KMS-11 (cell line): ENCODE results near the gene DOP1A.

ENCODE experiments used
- H2AFZ ChIP-seq: fragments of 200-600 bp; sonication (generic); 2 replicates; pipeline ENCODE4 v1.6.1; 2016; ENCODE audit warnings: antibody characterized with exemption, mixed run types, low read depth
- H3K27ac ChIP-seq: fragments of 200-600 bp; sonication (generic); 2 replicates; pipeline ENCODE4 v1.6.1; 2016; ENCODE audit warnings: mild to moderate bottlenecking, mixed run types
- H3K27me3 ChIP-seq: fragments of 200-600 bp; sonication (generic); 2 replicates; pipeline ENCODE4 v1.6.1; 2017; ENCODE audit warnings: mild to moderate bottlenecking, low read depth, mixed run types, moderate library complexity; ENCODE audit not compliant: insufficient read depth
- H3K36me3 ChIP-seq: fragments of 200-600 bp; sonication (generic); 2 replicates; pipeline ENCODE4 v1.6.1; 2017; ENCODE audit warnings: mild to moderate bottlenecking, mixed run types; ENCODE audit not compliant: insufficient read depth
- H3K4me1 ChIP-seq: fragments of 200-600 bp; sonication (generic); 2 replicates; pipeline ENCODE4 v1.6.1; 2016; ENCODE audit warnings: mild to moderate bottlenecking, low read depth, mixed run types; ENCODE audit not compliant: poor library complexity, severe bottlenecking
- H3K4me2 ChIP-seq: fragments of 200-600 bp; sonication (generic); 2 replicates; pipeline ENCODE4 v1.7.0; 2016; ENCODE audit warnings: mild to moderate bottlenecking, mixed run types
- H3K4me3 ChIP-seq: fragments of 200-600 bp; sonication (generic); IDR thresholded peaks from 2 replicates; pipeline ENCODE4 v1.6.1; 2017; ENCODE audit warnings: low read depth, low read length, mixed read lengths; ENCODE audit not compliant: insufficient read depth
- H3K79me2 ChIP-seq: fragments of 200-600 bp; sonication (generic); 2 replicates; pipeline ENCODE4 v1.6.1; 2016; ENCODE audit warnings: low read depth, mixed run types; ENCODE audit not compliant: insufficient read depth
- H3K9ac ChIP-seq: fragments of 200-600 bp; sonication (generic); 2 replicates; pipeline ENCODE4 v1.6.1; 2016; ENCODE audit warnings: mild to moderate bottlenecking, mixed run types
- H4K20me1 ChIP-seq: fragments of 200-600 bp; sonication (generic); 2 replicates; pipeline ENCODE4 v1.6.1; 2016; ENCODE audit warnings: mild to moderate bottlenecking, mixed run types; ENCODE audit not compliant: insufficient read depth
- CTCF ChIP-seq: fragments of 200-600 bp; sonication (generic); conservative IDR thresholded peaks from 2 replicates; pipeline ENCODE4 v1.6.1; 2017; ENCODE audit warnings: low read depth, mild to moderate bottlenecking, antibody characterized with exemption, low read length, moderate library complexity, mixed read lengths

The DOP1A gene

GRCh38 chr6:83127258-83127657 is 59.8 kb downstream of the DOP1A start:
- Histone ChIP-seq H3K4me2 (no peak overlapping the region), H3K9ac (no peak overlapping the region), H3K4me3 (no peak overlapping the region), H3K36me3 (no peaks in the 10 kb centered on the region), H4K20me1 (no peaks in the 10 kb centered on the region), H3K27ac (no peak overlapping the region), H3K79me2 (no peaks in the 10 kb centered on the region), H3K27me3 (no peaks in the 10 kb centered on the region), H3K4me1 (no peaks in the 10 kb centered on the region), H2AFZ (no peak overlapping the region)
- no peak for TF ChIP-seq CTCF

- H3K4me1 ChIP-seq: no peaks in the 10 kb centered on the region
- no peak overlapping the region for H2AFZ ChIP-seq
- H3K4me3 ChIP-seq: no peak overlapping the region
- H3K27me3 ChIP-seq: no peaks in the 10 kb centered on the region
- H3K4me2 ChIP-seq: no peak overlapping the region
- no peaks in the 10 kb centered on the region for H4K20me1 ChIP-seq
- H3K9ac ChIP-seq: no peak overlapping the region
- H3K36me3 ChIP-seq: no peaks in the 10 kb centered on the region
- no peak for TF ChIP-seq CTCF
- no peak overlapping the region for H3K27ac ChIP-seq
- no peaks in the 10 kb centered on the region for H3K79me2 ChIP-seq
These were observed 60.5 kb downstream of the DOP1A start for GRCh38 chr6:83127976-83128375.

- H3K9ac ChIP-seq: no peak overlapping the region
- H3K4me2 ChIP-seq: no peak overlapping the region
- H3K79me2 ChIP-seq: no peaks in the 10 kb centered on the region
- no peak overlapping the region for H2AFZ ChIP-seq
- H3K27ac ChIP-seq: no peak overlapping the region
- no peaks in the 10 kb centered on the region for H3K36me3 ChIP-seq
- no peak overlapping the region for H3K4me3 ChIP-seq
- H3K4me1 ChIP-seq: no peaks in the 10 kb centered on the region
- no peaks in the 10 kb centered on the region for H4K20me1 ChIP-seq
- TF ChIP-seq CTCF: no peak
- H3K27me3 ChIP-seq: no peaks in the 10 kb centered on the region
These were observed 64.7 kb downstream of the DOP1A start for GRCh38 chr6:83132121-83132520.

GRCh38 chr6:83138118-83138722 is 70.7 kb downstream of the DOP1A start:
- H3K4me3 ChIP-seq: no peak overlapping the region
- no peak for TF ChIP-seq CTCF
- no peak overlapping the region for H3K9ac ChIP-seq
- H3K36me3 ChIP-seq: no peaks in the 10 kb centered on the region
- no peaks in the 10 kb centered on the region for H3K79me2 ChIP-seq
- H4K20me1 ChIP-seq: no peaks in the 10 kb centered on the region
- no peak overlapping the region for H3K4me2 ChIP-seq
- no peak overlapping the region for H3K27ac ChIP-seq
- no peaks in the 10 kb centered on the region for H3K4me1 ChIP-seq
- no peak overlapping the region for H2AFZ ChIP-seq
- no peaks in the 10 kb centered on the region for H3K27me3 ChIP-seq

- no peak overlapping the region for H3K9ac ChIP-seq
- H4K20me1 ChIP-seq: no peaks in the 10 kb centered on the region
- H3K79me2 ChIP-seq: no peaks in the 10 kb centered on the region
- no peak overlapping the region for H3K27ac ChIP-seq
- no peak for TF ChIP-seq CTCF
- no peaks in the 10 kb centered on the region for H3K27me3 ChIP-seq
- no peaks in the 10 kb centered on the region for H3K36me3 ChIP-seq
- H3K4me1 ChIP-seq: no peaks in the 10 kb centered on the region
- no peak overlapping the region for H3K4me2 ChIP-seq
- no peak overlapping the region for H3K4me3 ChIP-seq
- H2AFZ ChIP-seq: no peak overlapping the region
These were observed 71.3 kb downstream of the DOP1A start for GRCh38 chr6:83138758-83139157.
